HG03025 (cell line): ENCODE data around the gene GMPR2.

Experiments used
- ATAC-seq: cut with Tn5 transposase; IDR thresholded peaks from one replicate; pipeline ENCODE4 v1.9.1; 2021; ENCODE audit warnings: mild to moderate bottlenecking, moderate library complexity; ENCODE audit not compliant: unreplicated experiment, low FRiP score

Gene GMPR2

DNA sequence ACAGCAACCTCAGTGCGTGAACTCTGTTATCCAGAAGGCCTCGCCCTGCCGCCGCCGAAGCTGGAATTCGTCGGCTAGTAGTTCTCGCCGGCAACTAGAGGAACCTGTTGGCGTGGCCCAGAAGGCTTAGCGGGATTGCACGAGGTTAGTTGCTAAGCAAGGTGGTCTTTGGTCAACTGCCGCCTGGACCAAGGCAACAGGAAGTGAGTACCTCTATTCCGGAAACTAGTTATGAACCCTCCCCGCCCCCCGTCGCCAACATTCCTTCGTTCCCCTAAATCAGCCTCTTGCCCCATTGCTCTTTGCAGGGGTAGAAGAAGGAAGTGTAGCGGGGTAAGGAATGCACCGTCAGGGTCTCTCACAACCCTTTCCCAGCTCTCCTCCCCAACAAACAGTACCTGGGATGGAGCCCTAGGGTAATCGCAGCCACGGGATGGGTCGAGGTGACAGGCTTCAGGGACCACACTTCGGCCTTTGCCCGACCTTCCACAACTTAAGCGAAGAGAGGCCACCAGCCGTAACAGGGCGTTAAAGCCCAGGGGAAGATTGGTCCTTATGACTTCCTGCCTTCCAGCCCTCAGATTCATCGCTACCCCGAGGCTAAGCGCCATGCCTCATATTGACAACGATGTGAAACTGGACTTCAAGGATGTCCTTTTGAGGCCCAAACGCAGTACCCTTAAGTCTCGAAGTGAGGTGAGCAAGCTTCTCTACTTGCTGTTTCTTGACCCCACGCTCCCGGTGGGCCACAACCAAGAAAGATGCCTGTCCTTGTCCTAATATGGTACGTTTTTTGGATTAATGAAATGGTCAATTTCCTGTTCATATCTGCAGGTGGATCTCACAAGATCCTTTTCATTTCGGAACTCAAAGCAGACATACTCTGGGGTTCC lies at the start of gene GMPR2:
Gene GMPR2, plus strand, starts transcription at position 285 of the 893 bp plus-strand sequence. Its CDS starts 325 bp downstream, at position 610.
- ATAC-seq = peak; percentile 36

GRCh38 chr14:24183014-24183481 lies 49.7 kb upstream of the GMPR2 start:
- no peak for ATAC-seq

- no peak for ATAC-seq
Measured at GRCh38 chr14:24184104-24184970, 48.4 kb upstream of the GMPR2 start.

GRCh38 chr14:24185026-24185425 lies 47.7 kb upstream of the GMPR2 start:
- ATAC-seq = no peak

- ATAC-seq = no peak
Measured at GRCh38 chr14:24185741-24186140, 47.0 kb upstream of the GMPR2 start.

DNA sequence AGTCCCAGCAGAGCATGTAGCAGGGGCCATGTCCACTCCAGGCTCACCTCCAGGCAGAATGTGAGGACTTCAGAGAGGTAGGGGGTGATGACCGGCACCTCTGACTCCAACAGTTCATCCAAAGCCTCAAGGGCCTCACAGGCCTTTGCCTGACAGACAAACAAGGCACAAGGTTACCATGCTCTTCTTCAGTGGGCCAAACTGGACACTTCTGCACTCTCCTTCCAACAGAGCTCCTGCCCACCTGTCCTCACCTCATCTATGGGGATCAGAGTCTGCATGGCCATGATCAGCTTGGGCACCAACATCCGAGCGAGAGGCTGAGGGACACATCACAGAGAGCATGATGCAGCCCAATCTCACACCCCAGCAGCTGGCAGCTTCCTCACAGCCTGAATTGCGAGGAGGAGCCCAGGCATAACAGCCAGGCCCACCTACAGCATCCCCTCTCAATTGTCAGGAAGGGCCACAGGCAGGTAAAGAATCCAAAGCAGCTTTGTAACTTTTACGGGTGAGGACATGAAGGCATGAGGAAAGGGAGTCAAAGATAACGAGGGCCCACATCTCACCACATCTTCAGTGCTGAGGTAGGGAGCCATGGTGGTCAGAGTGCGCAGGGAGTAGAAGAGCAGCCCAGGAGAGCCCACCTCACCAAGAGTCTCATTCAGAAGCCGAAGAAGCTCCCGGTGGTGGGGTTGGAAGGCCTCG lies 45.7 kb upstream of the GMPR2 start:
- no peak for ATAC-seq

GRCh38 chr14:24187539-24187915 lies 45.2 kb upstream of the GMPR2 start:
- ATAC-seq = no peak

DNA sequence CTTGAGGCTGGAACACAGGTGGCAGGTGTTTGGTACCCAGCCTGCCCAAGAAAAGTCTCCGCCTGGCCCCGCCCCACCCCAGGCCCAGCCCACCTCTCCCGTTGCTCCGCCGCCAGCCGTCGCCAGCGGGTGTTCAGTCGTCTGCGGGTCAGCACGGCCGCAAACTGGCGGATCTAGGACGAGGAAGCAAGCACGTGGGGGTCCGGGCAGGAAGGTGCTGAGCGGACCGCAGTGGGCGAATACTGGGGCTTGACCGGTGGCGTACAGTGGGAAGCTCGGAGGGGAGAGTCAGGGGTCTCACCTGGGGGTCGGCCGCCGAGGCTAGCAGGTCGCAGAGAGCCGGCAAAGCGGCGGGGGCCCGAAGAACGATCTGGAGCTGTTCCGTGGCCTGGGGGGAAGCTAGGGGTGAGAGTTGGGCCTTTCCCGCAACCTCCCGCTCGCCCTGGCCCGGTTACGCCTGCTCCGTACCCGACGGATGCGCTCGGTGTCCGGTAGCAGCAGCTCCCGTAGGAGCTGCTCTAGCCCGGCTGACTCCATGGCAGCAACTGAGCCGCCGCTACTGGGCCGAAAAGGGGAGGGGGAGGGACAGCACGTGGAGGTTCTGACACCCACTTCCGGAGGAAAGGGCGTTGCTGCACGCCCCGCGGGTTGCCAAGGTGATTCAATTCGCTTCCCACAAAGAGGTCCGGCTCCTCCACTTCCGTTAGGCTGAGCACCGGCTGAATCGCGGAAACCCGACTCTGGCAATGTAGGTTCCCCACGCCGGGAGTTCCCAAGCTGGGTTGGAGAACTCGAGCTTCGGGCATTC lies 44.3 kb upstream of the GMPR2 start, which contains the start of gene IPO4:
Gene IPO4, minus strand, starts transcription at position 566 of the 808 bp plus-strand sequence. Its CDS starts 29 bp downstream, at position 537.
- peak; percentile 82 for ATAC-seq

- no peak for ATAC-seq
Measured at GRCh38 chr14:24189059-24189375, 43.7 kb upstream of the GMPR2 start.

- no peak for ATAC-seq
Measured at GRCh38 chr14:24189460-24189859, 43.3 kb upstream of the GMPR2 start.

DNA sequence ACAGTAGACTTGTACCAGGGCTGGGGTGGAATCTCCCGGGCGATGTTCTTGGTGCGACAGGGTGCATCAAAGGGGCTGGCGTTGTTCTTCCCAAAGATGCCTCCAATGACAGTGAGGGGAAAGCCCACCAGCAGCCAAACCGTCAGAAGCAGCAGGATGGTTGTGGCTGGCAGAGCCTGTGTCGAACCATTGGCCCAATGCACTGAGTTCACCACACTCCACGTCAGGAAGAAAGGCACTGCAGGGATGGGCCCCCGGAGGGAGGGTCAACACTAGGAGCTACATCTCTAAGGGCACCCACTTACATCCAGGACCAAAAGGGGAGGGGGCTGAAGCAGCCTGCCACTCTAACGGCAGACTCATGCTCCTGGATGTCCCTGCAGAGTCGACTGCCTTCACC lies 42.3 kb upstream of the GMPR2 start:
- ATAC-seq = no peak

DNA sequence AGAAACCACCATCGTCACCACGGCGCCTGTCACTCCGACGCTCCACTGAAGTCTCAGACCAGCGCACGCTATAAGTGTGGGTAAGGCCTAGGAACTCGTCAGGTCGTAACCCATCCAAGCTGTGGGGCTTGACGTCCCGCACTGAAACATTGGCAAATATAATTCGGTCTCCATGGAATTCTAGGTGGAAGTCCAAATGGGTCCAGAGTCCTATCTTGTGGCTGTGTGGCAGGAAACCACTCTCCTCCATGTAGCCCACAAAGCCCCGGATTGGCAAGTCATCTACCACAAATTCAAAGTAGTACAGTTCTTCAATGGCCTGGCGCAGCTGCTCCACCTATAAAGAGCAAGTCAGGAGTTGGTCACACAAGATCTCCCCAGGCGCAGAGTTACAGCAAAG lies 39.8 kb upstream of the GMPR2 start:
- no peak for ATAC-seq

- no peak for ATAC-seq
Measured at GRCh38 chr14:24194186-24194872, 38.4 kb upstream of the GMPR2 start.

GRCh38 chr14:24194873-24195185 lies 37.9 kb upstream of the GMPR2 start:
- no peak for ATAC-seq

- peak; percentile 55 for ATAC-seq
Measured at GRCh38 chr14:24195186-24196070, 37.3 kb upstream of the GMPR2 start, which contains the start of gene TM9SF1. TM9SF1 (minus strand) TSS chr14:24195441; CDS start chr14:24195019, 422 bp downstream.

GRCh38 chr14:24196071-24197055 lies 36.4 kb upstream of the GMPR2 start:
- peak; percentile 20 for ATAC-seq

DNA sequence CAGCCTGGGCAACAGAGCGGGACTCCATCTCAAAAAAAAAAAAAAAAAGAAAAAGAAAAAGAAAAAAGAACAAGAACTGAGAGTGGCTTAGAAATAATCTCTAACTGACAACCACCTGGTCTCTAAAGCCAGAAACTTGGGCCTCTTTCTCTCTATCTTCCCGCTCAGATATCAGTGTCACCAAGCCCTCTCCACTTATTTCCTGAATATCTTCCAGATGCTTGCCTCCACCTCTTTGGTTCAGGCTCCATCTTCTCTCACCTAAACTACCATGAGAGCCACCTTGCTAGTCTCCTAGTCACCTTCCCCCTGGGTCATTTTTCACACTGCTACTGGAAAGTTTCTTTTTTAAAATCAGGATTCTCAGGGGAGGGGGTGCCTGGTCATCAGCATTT lies 35.7 kb upstream of the GMPR2 start:
- no peak for ATAC-seq
